Limb (tissue), 2 donors: Measurements from ENCODE around the gene SPECC1L.

Experiments
- DNase-seq, 2 donors: peaks; one replicate each; pipeline ENCODE4 v3.0.0-alpha.2; 2016; ENCODE audit errors: extremely low spot score in 2 of 2

Gene SPECC1L

DNA sequence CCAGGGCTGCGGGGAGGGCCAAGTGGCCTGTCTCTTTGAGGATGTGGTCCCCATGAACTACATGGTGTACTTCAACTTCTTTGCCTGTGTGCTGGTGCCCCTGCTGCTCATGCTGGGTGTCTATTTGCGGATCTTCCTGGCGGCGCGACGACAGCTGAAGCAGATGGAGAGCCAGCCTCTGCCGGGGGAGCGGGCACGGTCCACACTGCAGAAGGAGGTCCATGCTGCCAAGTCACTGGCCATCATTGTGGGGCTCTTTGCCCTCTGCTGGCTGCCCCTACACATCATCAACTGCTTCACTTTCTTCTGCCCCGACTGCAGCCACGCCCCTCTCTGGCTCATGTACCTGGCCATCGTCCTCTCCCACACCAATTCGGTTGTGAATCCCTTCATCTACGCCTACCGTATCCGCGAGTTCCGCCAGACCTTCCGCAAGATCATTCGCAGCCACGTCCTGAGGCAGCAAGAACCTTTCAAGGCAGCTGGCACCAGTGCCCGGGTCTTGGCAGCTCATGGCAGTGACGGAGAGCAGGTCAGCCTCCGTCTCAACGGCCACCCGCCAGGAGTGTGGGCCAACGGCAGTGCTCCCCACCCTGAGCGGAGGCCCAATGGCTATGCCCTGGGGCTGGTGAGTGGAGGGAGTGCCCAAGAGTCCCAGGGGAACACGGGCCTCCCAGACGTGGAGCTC is 170.2 kb downstream of the SPECC1L start:
- DNase-seq, result no peak

GRCh38 chr22:24441406-24442351 is 171.0 kb downstream of the SPECC1L start:
- no peak for DNase-seq

GRCh38 chr22:24442352-24442744 is 171.7 kb downstream of the SPECC1L start:
- no peak for DNase-seq

GRCh38 chr22:24443668-24444067 is 173.0 kb downstream of the SPECC1L start:
- no peak for DNase-seq

GRCh38 chr22:24444251-24444650 is 173.6 kb downstream of the SPECC1L start:
- DNase-seq, result no peak

GRCh38 chr22:24444729-24445466 is 174.3 kb downstream of the SPECC1L start:
- no peak for DNase-seq

- no peak for DNase-seq
Observed at GRCh38 chr22:24445481-24446259, 175.0 kb downstream of the SPECC1L start.

- no peak for DNase-seq
Observed at GRCh38 chr22:24446260-24446611, 175.6 kb downstream of the SPECC1L start.

GRCh38 chr22:24450610-24451009 is 180.0 kb downstream of the SPECC1L start:
- no peak for DNase-seq

DNA sequence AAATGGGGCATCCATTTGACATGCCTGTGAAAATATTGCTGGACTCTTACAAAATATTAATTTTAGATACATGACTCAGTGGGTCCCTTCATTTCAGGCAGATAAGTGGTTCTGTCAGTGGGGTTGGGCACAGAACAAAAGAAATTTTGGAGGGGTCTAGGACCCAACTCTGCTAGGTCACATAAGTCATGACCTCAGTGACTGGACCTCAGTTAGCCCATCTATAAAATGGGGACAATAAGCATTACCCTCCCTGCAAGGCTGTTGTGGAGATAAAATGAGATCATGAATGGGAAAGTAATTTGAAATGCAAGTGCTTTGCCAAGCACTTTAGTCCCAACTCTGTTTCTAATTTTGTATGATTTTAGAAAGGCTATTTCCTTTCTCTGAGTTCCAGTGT is 180.5 kb downstream of the SPECC1L start:
- no peak for DNase-seq

GRCh38 chr22:24453853-24454252 is 183.2 kb downstream of the SPECC1L start:
- DNase-seq, result no peak

DNA sequence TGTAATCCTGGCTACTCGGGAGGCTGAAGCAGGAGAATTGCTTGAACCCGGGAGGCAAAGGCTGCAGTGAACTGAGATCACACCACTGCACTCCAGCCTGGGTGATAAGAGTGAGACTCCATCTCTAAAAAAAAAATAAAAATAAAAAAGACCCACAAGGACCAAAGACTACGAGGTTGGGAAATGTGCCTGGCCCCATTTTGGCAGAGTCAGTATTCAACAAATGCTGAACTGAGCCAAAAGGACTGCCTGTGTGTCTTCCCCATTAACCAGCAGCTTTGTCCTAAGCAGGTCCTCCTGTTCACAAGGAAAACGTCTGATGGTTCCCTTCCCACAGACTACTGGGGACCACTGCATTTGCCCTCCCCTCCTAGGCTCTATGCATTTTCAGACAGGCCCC is 184.4 kb downstream of the SPECC1L start:
- DNase-seq, result no peak

DNA sequence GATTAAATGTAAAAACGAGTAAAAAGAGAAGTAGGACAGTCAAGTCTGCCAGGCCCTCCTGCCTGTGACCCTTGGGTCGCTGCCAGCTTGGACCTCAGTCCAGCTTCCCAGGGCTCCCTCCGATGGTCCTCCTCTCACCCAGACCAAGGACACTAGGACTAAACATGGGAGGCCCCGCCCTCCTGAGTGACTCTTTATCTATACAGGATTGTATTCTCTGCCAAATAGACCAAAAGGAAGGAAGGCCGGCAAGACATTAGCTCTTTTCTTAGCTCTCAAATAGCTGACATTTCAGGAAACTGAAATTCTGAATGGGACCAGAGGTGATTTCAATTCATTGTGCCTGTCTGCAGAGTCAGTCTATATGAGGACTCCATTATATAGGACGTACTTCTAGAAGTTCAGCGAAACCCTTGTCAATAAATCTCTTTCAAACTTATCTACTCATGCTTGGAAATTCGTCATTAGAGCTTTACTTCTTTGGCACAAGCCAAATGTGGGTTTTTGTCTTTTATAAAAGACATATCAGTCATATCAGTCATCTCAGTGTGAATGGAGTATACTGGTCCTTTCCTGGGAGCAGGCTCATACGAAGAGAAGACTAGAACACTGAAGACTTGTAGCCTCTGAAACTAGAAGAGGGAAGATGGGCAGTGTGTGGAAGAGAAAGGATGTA is 185.3 kb downstream of the SPECC1L start:
- DNase-seq, result no peak

- no peak for DNase-seq
Observed at GRCh38 chr22:24457894-24458420, 187.3 kb downstream of the SPECC1L start.

DNA sequence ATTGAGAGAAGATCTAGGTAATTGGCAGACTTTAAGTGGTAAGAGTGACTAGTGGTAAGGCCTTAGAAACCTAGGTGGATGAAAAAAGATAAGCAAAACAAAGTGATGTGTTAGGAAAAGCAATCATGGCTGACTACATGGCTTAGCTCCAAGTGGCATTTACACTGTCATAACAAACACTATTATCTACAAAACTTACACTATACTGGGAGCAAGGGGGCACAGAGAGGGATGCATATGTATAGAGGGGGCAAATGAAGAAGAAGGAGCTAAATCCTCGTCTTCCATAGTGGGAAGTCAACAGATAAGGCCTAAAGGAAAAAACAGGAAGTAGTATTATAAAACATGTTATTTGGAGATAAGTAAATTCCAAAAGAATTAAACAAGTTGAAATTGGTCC is 189.3 kb downstream of the SPECC1L start:
- no peak for DNase-seq

- DNase-seq, result no peak
Observed at GRCh38 chr22:24460418-24461089, 189.9 kb downstream of the SPECC1L start.

DNA sequence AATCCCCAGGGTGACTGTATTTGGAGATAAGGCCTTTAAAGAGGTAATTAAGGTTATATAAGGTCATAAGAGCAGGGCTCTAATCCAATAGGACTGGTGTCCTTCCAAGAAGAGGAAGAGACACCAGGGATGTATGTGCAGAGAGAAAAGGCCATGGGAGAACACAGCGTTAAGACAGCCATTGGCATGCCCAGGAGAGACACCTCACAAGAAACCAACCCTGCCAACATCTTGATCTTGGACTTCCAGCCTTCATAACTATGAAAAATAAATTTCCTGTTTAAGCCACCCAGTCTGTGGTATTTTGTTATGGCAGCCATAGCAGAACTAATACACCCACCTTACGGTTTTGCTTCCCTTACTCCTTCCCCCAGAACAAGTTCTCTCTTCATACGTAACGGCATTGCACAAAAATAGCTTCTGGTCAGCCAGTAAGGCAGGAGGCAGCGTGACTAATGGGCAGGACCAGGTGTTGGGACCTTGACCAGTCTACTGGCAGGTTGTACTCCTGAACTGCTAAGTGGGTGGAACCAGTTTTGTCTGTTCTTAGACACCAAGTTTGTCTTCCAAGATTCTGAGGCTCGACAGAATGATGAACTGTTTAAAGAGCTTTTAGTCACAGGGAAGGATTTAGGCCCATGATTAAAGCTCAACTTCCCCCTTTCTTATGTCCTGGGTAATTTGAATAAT is 192.6 kb downstream of the SPECC1L start:
- no peak for DNase-seq

- DNase-seq, result no peak
Observed at GRCh38 chr22:24465566-24465965, 194.9 kb downstream of the SPECC1L start.

- DNase-seq, result no peak
Observed at GRCh38 chr22:24465975-24466374, 195.3 kb downstream of the SPECC1L start.
